ENCODE measurements around the gene PADI2. TPM values are rescaled to one million over a fixed set of nuclear protein-coding genes. Genes with fewer than 3 reads are reported as not detected.

PADI2 gene
- polyA plus RNA-seq, 3 donors = 2.3 to 2.6 (median 2.6) TPM

GRCh38 chr1:17061892-17062291, 57.4 kb downstream of the PADI2 start:
- DNase-seq (ENCODE audit: low read depth in 3 of 3, low spot score in 2 of 3) = no peak

- DNase-seq (ENCODE audit: low read depth in 3 of 3, low spot score in 2 of 3) = no peak
These were observed 57.8 kb downstream of the PADI2 start for GRCh38 chr1:17061486-17061885.

- DNase-seq (ENCODE audit: low read depth in 3 of 3, low spot score in 2 of 3) = no peak
These were observed 58.9 kb downstream of the PADI2 start for GRCh38 chr1:17060306-17060749.

- DNase-seq (ENCODE audit: low read depth in 3 of 3, low spot score in 2 of 3) = peak in 1 of 3 donors; percentile 36
These were observed 59.6 kb downstream of the PADI2 start for GRCh38 chr1:17059391-17060305.

- no peak for DNase-seq (ENCODE audit: low read depth in 3 of 3, low spot score in 2 of 3)
These were observed 62.7 kb downstream of the PADI2 start for GRCh38 chr1:17056551-17056950.

- DNase-seq (ENCODE audit: low read depth in 3 of 3, low spot score in 2 of 3) = no peak
These were observed 63.5 kb downstream of the PADI2 start for GRCh38 chr1:17055801-17056200.

GRCh38 chr1:17053685-17054410, 65.4 kb downstream of the PADI2 start, which contains the start of gene SDHB:
Gene SDHB, minus strand, starts transcription at chr1:17054032. Its CDS starts 13 bp downstream, at chr1:17054019.
- DNase-seq (ENCODE audit: low read depth in 3 of 3, low spot score in 2 of 3) = peak; percentile 96

- DNase-seq (ENCODE audit: low read depth in 3 of 3, low spot score in 2 of 3) = no peak
These were observed 66.1 kb downstream of the PADI2 start for GRCh38 chr1:17053086-17053684.

- no peak for DNase-seq (ENCODE audit: low read depth in 3 of 3, low spot score in 2 of 3)
These were observed 66.6 kb downstream of the PADI2 start for GRCh38 chr1:17052641-17053040.

- DNase-seq (ENCODE audit: low read depth in 3 of 3, low spot score in 2 of 3) = no peak
These were observed 67.2 kb downstream of the PADI2 start for GRCh38 chr1:17052038-17052437.

GRCh38 chr1:17047924-17048323, 71.3 kb downstream of the PADI2 start:
- no peak for DNase-seq (ENCODE audit: low read depth in 3 of 3, low spot score in 2 of 3)

GRCh38 chr1:17046334-17046657, 73.0 kb downstream of the PADI2 start:
- no peak for DNase-seq (ENCODE audit: low read depth in 3 of 3, low spot score in 2 of 3)

GRCh38 chr1:17045634-17046333, 73.5 kb downstream of the PADI2 start:
- no peak for DNase-seq (ENCODE audit: low read depth in 3 of 3, low spot score in 2 of 3)

- DNase-seq (ENCODE audit: low read depth in 3 of 3, low spot score in 2 of 3) = no peak
These were observed 74.1 kb downstream of the PADI2 start for GRCh38 chr1:17045150-17045549.

GRCh38 chr1:17043676-17044075, 75.6 kb downstream of the PADI2 start:
- DNase-seq (ENCODE audit: low read depth in 3 of 3, low spot score in 2 of 3) = no peak

- DNase-seq (ENCODE audit: low read depth in 3 of 3, low spot score in 2 of 3) = no peak
These were observed 79.1 kb downstream of the PADI2 start for GRCh38 chr1:17040135-17040534.

- DNase-seq (ENCODE audit: low read depth in 3 of 3, low spot score in 2 of 3) = no peak
These were observed 79.7 kb downstream of the PADI2 start for GRCh38 chr1:17039522-17039921.

- DNase-seq (ENCODE audit: low read depth in 3 of 3, low spot score in 2 of 3) = no peak
These were observed 85.8 kb downstream of the PADI2 start for GRCh38 chr1:17033481-17033880.

- DNase-seq (ENCODE audit: low read depth in 3 of 3, low spot score in 2 of 3) = no peak
These were observed 86.5 kb downstream of the PADI2 start for GRCh38 chr1:17032741-17033140.

- DNase-seq (ENCODE audit: low read depth in 3 of 3, low spot score in 2 of 3) = no peak
These were observed 87.8 kb downstream of the PADI2 start for GRCh38 chr1:17031436-17031835.

- DNase-seq (ENCODE audit: low read depth in 3 of 3, low spot score in 2 of 3) = no peak
These were observed 89.0 kb downstream of the PADI2 start for GRCh38 chr1:17030206-17030605.
